ENCODE data around the gene MLH3. TPM values are rescaled to one million over a fixed set of nuclear protein-coding genes. Genes with fewer than 3 reads are reported as not detected.

The MLH3 gene
- total RNA-seq, 1 donor from 2014 or later: 17.2 TPM

- Mint-ChIP-seq H3K4me1 (ENCODE audit: unreplicated experiment) (peaks cover 10% of the 10 kb centered on the region), H3K36me3 (ENCODE audit: low read depth, unreplicated experiment) (no peaks in the 10 kb centered on the region), H3K27ac (ENCODE audit: unreplicated experiment) (no peak within 1 kb of the TSS), H3K27me3 (ENCODE audit: unreplicated experiment) (no peaks in the 10 kb centered on the region), H3K4me3 (ENCODE audit: unreplicated experiment) (peak within 1 kb of the TSS; percentile 98), H3K9me3 (ENCODE audit: unreplicated experiment) (no peaks in the 10 kb centered on the region)
- DNase-seq (ENCODE audit: low spot score): peak; percentile 93
- TF ChIP-seq CTCF (IDR thresholded peaks at IDR 0.05; ENCODE audit: unreplicated experiment): no peak
Measured at GRCh38 chr14:75063491-75064204, 12.4 kb upstream of the MLH3 start, which contains the start of gene ACYP1. ACYP1 (minus strand) TSS chr14:75064024; CDS start chr14:75063553, 471 bp downstream.

GRCh38 chr14:75063013-75063412, 11.7 kb upstream of the MLH3 start:
- no peaks in the 10 kb centered on the region for H3K9me3 Mint-ChIP-seq (ENCODE audit: unreplicated experiment)
- peak overlapping the region; percentile 98 for H3K4me3 Mint-ChIP-seq (ENCODE audit: unreplicated experiment)
- TF ChIP-seq CTCF (IDR thresholded peaks at IDR 0.05; ENCODE audit: unreplicated experiment): no peak
- no peaks in the 10 kb centered on the region for H3K27me3 Mint-ChIP-seq (ENCODE audit: unreplicated experiment)
- H3K36me3 Mint-ChIP-seq (ENCODE audit: low read depth, unreplicated experiment): no peaks in the 10 kb centered on the region
- peaks cover 10% of the 10 kb centered on the region for H3K4me1 Mint-ChIP-seq (ENCODE audit: unreplicated experiment)
- H3K27ac Mint-ChIP-seq (ENCODE audit: unreplicated experiment): no peak overlapping the region
- no peak for DNase-seq (ENCODE audit: low spot score)

GRCh38 chr14:75060420-75060819, 9.2 kb upstream of the MLH3 start:
- Mint-ChIP-seq H3K4me3 (ENCODE audit: unreplicated experiment) (no peak overlapping the region), H3K27me3 (ENCODE audit: unreplicated experiment) (no peaks in the 10 kb centered on the region), H3K4me1 (ENCODE audit: unreplicated experiment) (peaks cover 10% of the 10 kb centered on the region), H3K27ac (ENCODE audit: unreplicated experiment) (no peak overlapping the region), H3K36me3 (ENCODE audit: low read depth, unreplicated experiment) (no peaks in the 10 kb centered on the region), H3K9me3 (ENCODE audit: unreplicated experiment) (no peaks in the 10 kb centered on the region)
- no peak for DNase-seq (ENCODE audit: low spot score)
- TF ChIP-seq CTCF (IDR thresholded peaks at IDR 0.05; ENCODE audit: unreplicated experiment): no peak

GRCh38 chr14:75059642-75060041, 8.4 kb upstream of the MLH3 start:
- DNase-seq (ENCODE audit: low spot score): no peak
- Mint-ChIP-seq H3K27me3 (ENCODE audit: unreplicated experiment) (no peaks in the 10 kb centered on the region), H3K9me3 (ENCODE audit: unreplicated experiment) (no peaks in the 10 kb centered on the region), H3K36me3 (ENCODE audit: low read depth, unreplicated experiment) (no peaks in the 10 kb centered on the region), H3K4me1 (ENCODE audit: unreplicated experiment) (peaks cover 10% of the 10 kb centered on the region), H3K27ac (ENCODE audit: unreplicated experiment) (no peak overlapping the region), H3K4me3 (ENCODE audit: unreplicated experiment) (no peak overlapping the region)
- TF ChIP-seq CTCF (IDR thresholded peaks at IDR 0.05; ENCODE audit: unreplicated experiment): no peak

GRCh38 chr14:75054421-75054820, 3.2 kb upstream of the MLH3 start:
- peaks cover 3% of the 10 kb centered on the region for H3K27me3 Mint-ChIP-seq (ENCODE audit: unreplicated experiment)
- H3K4me1 Mint-ChIP-seq (ENCODE audit: unreplicated experiment): peaks cover 5% of the 10 kb centered on the region
- no peaks in the 10 kb centered on the region for H3K9me3 Mint-ChIP-seq (ENCODE audit: unreplicated experiment)
- H3K36me3 Mint-ChIP-seq (ENCODE audit: low read depth, unreplicated experiment): no peaks in the 10 kb centered on the region
- TF ChIP-seq CTCF (IDR thresholded peaks at IDR 0.05; ENCODE audit: unreplicated experiment): no peak
- H3K27ac Mint-ChIP-seq (ENCODE audit: unreplicated experiment): no peak overlapping the region
- H3K4me3 Mint-ChIP-seq (ENCODE audit: unreplicated experiment): no peak overlapping the region
- DNase-seq (ENCODE audit: low spot score): no peak
